Activated CD4-positive, alpha-beta T cell treated with anti-CD3 and anti-CD28 coated beads, Interleukin-2, amount 50 U/mL, for 16 hours (primary cell): Measurements from ENCODE around the gene MIPEP.

ENCODE experiments used
- DNase-seq: peaks from one replicate; pipeline ENCODE4 v3.0.0-alpha.2; 2020

Gene MIPEP

GRCh38 chr13:23805122-23805521 lies 84.1 kb downstream of the MIPEP start:
- DNase-seq = no peak

DNA sequence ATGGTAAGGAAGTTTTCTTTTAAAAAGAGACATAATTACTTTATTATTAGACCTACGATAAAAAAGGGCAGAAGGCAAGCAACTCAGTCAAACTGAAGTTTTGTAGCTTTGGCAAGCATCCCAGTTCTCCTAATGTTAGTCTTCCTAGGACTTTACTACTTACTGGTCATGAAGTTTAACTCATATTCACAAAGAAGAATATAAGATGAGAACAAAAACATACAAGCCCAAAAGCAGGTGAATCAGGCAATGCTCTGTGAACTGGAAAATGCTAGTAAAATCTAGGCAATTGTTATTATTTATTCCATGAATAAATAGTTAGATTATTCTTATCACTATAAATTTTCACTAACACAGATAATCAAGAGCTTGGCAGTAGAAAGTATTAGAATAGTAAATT lies 85.0 kb downstream of the MIPEP start:
- no peak for DNase-seq

- DNase-seq = no peak
Observed at GRCh38 chr13:23801141-23801540, 88.1 kb downstream of the MIPEP start.

- DNase-seq = peak; percentile 52
Observed at GRCh38 chr13:23799945-23800344, 89.3 kb downstream of the MIPEP start.

DNA sequence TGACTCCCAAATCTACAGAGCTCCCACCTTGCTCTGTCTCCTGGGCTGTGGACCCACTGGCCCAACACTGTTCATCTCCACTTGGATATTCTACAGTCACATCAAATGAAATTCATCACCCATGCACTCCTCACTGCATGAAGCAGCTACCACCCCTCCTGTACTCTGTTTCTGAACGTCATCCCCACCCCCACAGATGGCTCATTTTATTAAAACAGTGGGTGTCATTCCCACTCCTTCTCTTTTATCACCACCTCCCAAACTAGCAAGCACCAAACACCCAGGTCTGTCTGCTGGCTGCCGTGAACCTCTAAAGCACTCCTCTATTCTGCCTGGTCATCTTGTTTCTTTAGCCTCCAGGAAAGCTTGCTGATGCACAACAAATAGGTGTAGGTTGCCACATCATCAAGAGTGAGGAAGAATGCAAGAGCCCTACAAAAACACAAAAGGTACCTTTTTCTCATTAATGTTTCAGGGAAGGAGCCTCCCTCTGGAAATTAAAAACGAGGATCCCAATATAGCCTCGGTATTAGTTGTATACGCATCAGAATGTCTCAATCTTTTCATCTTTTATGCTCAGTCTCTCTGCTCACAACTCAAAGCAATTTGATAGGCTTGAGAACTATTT lies 91.8 kb downstream of the MIPEP start:
- no peak for DNase-seq

GRCh38 chr13:23796551-23796950 lies 92.6 kb downstream of the MIPEP start:
- no peak for DNase-seq

DNA sequence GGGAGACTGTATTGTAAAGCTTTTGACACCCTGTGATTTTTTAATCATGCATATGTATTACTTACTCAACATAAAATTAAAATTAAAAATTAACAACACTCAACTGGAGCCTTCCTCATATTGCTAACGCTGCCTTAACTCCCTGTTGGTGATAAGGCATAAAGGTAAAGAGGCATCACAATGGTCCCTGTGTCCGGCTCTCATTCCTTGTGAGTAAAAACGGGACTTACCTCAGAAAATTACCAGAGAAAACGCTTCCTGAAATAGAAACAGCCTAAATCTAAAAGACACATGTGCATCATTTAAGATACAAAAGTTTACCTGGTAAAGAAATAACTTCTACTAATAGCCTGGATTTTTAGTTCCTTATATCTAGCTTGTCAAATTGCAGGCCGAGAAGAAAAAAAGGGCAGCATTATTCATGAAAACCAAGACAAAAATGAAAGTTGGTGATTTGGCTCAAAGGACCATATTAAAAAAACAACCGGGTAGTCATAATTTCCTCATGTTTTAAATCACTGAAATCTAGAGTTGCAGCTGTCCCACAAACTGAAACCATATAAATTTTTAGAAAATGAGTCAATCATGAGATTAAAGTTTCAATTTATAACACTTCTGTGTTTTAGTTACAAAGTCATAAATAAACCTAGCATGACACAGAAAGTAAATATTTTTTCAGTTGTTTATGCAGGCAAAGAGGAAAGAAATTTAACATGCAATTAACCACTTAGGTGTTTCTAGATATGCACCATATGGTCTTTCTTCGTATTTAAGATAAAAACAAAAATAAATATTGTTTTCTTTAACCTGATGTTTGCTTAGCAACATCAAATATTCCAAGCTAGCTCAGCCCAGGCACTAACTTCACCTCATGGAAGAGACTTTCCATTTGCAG lies 94.7 kb downstream of the MIPEP start:
- peak; percentile 81 for DNase-seq

GRCh38 chr13:23793711-23794110 lies 95.5 kb downstream of the MIPEP start:
- DNase-seq = no peak

DNA sequence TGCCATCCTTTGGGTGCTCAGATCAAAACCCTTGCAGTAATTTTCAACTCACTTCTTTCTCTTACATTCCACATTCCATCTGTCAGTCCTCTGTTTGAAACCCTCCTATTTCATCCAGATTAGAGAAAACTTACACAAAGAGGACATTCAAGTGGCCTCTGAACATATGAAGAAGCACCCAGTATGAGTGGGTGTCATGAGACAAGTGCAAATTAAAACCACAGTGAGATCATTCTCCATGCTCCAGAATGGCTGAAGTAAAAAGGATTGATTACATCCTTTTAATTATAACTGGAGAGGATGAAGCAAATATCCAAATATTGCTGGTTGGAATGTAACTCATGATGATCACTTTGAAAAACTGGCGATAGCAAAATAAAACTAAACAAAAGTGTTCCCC lies 96.5 kb downstream of the MIPEP start:
- DNase-seq = no peak

- DNase-seq = no peak
Observed at GRCh38 chr13:23790577-23791170, 98.5 kb downstream of the MIPEP start.

- no peak for DNase-seq
Observed at GRCh38 chr13:23789576-23790346, 99.4 kb downstream of the MIPEP start.

DNA sequence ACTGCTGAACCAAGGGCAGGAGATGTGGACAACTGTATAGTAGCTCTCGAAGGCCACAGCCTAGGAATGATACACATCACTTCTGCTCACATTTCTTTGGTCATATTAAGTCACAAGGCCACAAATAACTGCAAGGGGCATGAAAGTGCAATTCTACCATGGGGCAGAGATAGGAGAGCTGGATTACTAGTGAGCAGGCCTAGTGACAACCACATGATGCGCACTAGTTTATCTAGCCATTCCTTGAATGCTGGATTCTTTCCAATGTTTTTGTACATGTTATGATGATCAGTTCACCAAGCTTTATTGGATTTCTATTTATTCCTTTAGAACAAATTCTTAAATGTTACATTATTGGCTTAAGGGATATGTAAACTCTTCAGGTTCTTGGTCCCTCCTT lies 100.7 kb downstream of the MIPEP start:
- DNase-seq = no peak

DNA sequence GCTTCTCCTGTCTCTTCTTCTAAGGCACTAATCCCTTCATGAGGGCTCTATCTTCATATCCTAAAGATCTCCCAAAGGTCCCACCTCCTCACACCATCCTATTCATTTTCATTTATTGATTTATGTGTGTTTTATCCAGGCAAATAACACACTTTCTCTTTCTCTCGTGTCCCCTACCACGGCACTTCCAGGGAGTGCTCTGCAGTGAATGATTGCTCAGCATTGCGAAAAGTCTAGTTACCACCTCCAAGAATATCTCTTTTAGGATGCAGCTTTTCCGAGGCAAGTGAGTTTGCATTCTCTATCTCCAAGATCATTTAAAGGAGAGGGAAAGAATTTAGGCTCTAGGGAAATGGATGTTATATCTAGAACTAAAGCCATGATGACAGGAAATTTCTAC lies 101.7 kb downstream of the MIPEP start:
- DNase-seq = no peak

DNA sequence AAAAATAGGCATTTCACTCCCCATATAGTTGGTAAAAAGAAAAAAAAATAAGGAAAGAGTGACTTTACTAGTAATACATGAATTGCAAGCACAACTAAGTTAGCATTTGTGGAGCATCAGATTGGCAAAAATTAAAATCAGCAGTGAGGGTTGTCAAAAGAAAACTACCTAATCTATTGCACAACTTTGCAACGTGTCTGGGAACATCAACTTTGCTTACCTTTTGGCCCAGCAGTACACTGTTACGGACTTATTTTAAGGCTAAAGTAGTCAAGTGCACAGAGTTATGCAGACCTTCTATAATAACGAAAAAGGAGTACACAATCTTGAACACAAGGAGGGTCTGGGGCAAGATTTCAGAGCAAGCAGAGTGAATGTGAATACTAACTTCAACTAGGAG lies 102.6 kb downstream of the MIPEP start:
- DNase-seq = no peak

DNA sequence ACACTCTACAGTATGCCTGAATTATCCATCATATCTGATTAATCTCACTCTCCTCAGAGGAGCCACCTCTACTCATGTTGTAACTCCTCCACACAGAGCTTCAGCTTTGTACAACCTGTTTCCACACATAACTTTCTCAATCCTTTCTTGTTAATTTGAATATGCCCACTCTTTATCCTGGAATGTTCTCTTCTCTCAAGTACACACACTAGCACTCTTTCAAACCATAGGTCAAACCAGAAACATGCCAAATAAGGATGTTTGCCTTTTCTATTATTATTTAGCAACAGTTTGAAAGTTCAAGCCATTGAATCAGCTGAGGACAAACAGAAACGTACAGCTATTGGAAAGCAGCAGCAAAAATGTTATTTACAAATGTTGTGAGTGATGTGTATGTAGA lies 110.3 kb downstream of the MIPEP start:
- DNase-seq = no peak

DNA sequence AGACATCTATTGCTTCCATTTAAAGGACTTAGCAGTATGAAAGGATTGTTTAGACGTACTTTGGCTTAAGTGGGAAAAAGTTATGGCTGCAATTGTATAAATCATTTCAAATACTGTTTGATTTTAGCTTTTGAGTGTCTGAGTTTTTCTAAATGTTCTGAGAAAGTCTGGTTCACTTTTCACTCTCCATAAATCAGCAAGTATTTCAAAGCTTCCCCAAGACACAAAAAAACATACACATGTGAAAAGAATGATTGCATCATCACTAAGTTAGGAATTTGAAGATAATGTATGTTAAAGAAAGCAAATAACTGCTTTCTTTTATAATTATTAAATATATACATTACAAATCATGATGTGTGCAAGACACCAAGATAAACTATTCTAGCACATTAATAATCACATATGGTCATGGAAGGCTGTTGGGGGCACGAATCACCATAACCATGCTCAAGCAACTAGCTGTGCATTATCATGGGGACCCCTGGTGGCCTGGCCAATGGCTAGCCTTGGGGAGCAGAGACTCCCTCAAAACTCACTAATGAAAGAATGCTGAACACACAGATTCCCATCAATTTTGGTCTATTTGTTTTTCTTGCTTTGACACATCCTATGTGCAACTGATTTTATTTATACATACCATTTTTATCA lies 111.1 kb downstream of the MIPEP start:
- DNase-seq = no peak

DNA sequence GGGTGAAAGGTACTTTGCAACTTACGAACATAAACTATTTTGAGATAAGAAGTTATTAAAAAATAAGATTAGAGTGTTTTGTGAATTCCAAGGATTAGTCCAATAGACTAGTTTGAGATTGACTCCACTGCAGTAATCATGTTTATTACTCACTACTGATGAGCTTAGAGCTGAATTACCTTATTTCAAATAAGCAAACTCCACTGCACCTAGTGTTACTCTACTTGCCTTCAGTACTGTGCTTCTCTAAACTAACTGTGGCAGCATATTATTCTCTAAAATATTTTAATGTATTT lies 111.7 kb downstream of the MIPEP start:
- DNase-seq = no peak

DNA sequence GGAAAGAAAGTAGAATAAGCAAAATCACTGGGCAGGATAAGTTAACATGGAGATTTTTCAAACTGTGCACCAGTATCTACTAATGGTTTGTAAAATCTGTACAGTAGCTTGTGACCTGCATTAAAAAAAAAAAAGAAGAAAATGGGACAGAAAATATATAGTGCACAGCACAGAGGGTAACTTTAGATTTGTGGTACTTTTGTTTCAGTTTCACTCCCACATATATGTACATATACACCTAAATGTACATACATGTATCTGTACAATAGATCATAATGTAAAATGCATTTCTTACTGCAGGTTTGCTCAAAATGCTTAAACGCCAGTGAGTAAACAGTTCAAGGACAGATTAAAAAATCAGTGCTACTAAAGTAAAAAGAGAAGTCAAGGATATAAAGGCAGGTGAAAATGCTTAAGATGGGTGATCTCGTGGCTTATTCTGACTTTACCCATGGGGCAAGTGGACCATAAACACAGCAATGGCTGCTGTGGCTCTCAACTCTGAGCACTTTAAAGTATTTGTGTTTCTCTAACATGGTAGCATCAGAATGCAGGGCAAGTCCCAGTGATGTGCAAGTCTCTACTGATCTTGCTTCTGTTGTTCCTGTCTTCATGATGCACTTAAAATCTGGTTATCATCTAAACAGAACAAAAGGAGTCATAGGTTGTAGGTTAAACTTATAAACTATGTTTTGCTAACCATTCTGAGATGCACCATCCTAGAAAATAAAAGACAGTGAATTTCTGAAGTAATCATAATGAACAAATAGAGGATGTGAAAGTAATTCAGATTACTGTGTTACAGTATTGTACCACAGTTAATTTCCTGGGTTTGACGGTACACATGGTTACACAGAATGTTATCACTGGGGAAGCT lies 112.3 kb downstream of the MIPEP start:
- DNase-seq = no peak

GRCh38 chr13:23772717-23773116 lies 116.5 kb downstream of the MIPEP start:
- DNase-seq = no peak

DNA sequence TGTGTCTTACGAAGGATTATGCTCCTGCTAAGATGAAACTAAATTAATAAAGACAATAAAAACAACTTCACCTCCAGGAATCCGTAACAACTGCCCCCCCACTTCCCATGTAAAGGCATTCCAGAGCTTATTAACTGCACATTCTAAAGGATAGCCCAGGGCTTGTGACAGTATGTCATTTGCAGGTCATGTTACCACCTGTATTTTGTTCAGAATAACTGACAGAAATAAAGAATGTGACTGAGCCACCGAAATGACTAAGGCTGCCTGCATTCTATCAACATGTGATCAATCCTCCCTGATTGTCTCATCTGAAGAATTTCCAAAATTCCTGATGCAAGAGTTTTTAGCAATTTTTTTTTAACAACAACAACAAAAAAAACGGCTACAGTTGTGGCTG lies 117.2 kb downstream of the MIPEP start:
- no peak for DNase-seq

- no peak for DNase-seq
Observed at GRCh38 chr13:23771552-23771951, 117.6 kb downstream of the MIPEP start.

DNA sequence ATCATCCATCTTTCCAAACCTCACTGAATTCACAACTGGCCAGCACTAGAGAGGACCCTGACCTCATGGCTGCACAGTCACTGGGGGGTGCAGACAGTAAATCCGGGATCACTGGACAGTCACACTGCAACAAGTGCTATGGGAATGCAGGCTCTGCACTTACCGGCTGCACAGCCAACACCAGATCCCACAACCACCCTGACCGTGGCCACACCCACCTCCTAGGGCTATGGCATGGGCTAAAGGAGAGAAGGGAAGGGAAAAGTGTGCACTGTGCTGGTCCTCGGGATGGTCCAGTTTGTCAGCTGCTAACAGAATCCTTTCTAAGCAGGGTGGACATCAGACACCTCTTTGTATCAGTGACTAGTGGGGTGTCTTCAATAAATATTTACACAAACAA lies 118.2 kb downstream of the MIPEP start:
- DNase-seq = no peak
